ENCODE results near the gene MRPS14.
"Not testable (repeated sequence)": the region's sequence is repeated elsewhere in the genome, so short reads cannot be mapped to it uniquely, and the experiment has no call there.

MRPS14 gene

DNA sequence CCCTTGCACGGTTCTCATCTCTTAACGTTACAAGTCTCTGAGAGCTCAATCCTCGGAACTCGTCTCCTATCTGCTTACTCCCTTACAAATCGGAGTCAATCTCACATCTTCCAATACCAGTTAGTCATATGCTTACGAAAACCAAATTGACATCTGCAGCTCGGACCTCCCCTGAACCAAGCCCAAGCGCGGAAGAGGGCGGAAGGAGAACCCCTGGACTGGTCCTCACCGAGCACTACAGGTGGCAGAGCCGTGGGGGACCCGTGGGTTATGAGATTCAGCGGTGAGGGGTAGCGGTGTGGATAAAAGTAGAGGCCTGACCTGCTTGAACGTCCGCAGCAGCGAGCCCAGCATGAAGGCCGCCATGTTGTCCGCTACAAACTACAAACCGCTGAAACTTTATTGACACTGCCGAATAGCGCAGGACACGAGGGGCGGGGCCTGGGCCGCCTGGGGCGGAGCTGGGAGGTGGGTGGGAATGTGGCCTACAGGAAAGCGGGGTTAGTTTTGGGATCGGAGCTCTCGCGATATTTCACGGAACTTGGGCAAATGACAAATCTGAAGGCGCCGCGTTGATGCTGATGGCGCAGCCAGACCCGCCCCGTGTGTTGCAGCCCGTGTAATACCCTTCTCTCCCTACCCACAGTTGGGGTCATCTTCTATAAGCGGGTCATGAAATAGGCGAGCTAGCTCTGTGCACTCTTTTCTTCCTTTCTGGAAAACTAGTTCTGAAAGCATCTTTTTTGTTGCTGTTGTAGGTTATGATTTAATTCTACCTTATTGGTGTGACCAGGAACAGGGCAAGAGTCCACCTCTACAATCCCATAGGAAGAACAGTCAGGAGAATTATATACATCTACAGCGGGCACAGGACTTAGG, at the start of gene MRPS14:
Gene MRPS14, minus strand, starts transcription at position 383 of the 879 bp plus-strand sequence. Its CDS starts 17 bp downstream, at position 366.
- DNase-seq, result peak; percentile 98

DNA sequence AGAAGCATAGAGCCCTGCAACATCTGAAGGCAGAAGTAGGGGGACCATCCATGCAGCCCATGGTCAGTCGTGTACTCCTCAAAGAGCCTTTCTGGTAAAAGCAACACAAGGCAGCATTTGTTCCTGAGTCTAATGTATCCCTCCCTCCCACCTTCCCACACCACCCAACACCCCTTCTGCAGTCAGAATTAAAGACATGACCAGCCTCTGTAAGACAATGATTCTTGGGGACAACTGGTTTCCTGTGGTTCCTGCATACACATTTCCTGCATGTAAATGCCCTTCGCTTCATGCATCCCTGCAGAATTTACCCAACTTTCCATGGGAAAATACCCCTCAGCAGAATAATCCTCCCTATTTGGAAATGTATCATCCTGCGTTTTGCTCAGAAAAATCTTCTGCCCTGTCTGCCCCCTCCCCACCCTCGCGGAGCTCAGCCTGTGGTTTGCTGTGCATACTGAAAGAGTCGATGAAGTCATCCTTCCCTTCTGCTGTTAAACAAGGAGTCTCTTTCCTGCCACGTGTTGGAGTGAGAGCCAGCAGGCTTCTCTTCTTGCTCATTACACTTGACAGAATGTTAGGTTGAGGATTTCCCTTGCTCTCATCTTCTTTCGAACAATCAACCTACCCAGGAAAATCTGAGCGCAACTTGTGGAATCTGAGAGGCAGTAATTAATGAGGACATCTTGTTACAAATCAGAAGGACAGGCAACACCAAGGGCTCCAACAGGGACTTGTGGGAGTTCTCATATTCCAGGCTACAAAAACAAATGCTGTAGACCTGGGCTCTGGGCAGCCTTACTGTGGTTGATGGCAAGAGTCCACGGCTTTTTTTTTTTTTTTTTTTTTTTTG, 49.1 kb upstream of the MRPS14 start:
- DNase-seq, result peak; percentile 20

DNA sequence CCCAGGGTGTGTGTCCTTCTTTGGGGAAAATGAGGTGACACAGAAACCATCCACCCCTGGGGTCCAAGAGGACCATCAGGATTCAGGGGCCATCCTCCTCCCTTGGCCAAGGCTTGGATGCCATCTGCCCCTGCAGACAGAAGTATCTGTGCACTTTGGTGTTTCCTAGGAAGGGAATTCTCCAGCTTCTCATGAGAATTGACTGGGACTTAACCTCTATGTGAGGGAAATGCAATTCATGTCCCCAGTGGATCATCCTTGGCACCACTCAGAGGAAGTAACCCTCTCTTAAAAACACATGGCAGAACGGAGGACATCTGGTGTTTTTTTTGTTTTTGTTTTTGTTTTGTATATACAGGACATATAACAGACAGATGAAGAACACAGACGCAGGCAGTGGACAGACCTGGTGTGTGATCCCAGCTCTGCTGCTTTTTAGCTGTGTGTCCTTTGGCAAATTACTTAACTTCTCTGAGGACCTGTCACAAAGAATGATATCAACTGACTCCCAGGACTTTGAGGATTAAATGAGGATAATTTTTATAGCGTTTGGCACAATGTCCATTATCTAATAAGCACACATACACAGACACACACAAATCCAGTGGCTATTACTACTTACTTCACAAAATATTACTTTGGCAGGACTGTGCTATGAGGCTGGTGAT, 48.2 kb upstream of the MRPS14 start:
- no peak for DNase-seq

DNA sequence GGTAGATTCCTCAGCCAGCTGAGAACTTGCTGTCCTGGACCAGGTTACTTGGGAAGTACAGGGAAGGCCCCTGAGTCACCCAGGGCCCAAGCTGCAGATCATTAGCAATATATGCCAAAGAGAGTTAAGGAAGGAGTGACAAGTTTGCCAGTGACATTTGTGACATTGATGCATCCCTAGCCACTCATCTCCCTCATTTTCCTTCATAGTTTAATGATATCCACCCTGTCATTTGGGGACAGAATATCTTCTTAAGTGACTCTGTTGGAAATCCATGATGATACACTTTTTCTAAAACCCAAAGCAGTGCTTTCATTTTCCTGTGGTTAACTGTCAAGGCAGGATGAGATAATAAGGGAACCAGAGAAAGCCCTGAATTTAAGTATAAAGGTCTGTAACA, 47.6 kb upstream of the MRPS14 start:
- no peak for DNase-seq

DNA sequence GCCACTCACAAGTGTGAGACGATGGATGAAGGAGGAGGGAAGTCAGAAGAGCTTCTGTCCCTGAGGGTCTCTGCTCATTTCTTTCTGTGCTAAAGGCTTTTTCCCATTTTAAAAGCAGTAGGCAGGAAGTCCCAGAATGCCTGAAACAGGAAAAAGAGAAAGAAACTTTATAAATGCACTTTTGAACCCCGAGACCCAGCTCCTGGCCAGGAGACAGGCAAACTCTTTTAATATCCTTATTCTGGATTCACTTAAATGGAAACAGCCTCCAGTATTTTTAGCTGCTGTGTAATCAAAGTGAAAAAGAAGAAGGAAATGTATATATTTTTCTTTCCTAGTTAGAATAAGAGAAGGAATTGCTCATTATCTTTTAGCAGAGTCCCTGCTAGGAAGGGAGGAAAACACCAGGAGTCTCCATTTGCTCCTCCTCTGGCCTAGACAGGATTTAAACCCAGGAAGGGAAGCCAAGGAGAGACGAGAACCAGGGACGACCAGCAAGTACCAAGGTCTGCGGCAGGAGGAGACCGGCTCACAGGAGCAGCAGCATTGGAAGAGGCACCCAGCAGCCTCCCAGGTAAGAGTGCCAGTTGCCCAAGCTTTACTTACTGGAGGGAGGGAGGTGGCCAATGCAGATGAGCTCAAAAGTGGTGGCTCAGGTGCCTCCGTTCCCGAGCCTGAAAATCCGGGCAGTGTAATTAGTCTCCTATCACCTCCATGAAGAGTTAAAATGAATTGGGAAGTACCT, 44.3 kb upstream of the MRPS14 start, which contains the start of gene TNN:
Gene TNN, plus strand, starts transcription at position 472 of the 745 bp plus-strand sequence. CDS start 9,586 bp downstream, outside the sequence.
- DNase-seq, result no peak

DNA sequence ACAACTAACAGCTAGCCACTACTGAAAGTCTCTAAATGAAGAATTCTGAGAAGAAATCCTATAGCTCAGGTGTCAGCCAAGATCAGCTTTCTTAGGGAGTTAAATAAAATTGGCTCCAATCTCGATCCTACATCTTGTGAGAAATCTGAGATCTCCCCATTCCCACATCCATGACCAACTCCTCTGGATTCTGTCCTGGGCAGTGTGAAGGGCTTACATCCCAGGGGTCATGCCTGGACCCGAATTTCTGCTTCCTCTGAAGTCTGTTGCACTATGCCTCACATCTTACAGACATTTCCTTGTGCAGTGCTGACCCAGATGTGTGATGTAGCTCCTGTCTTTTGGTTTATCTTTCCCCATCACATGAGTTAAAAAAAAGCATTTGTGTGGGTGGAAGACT, 39.6 kb upstream of the MRPS14 start:
- DNase-seq, result no peak

DNA sequence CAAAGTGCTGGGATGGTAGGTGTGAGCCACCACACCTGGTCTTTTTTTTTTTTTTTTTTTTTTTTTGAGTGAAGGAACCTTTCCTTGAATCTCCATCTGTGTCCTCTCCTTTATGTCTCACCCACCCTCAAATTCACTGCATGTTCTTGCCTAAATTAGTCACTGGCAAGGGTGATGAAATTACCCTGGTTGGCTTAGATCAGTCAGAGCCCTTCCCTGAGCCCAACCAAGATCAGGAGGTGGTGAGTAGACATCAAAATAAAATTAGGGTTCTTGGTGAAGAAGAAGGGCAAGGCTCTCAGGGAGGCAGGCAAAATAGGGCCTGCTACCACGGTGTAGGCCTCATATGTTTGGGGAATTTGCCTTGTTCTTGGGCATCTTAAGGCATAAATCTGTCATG, 39.1 kb upstream of the MRPS14 start:
- DNase-seq, result no peak

DNA sequence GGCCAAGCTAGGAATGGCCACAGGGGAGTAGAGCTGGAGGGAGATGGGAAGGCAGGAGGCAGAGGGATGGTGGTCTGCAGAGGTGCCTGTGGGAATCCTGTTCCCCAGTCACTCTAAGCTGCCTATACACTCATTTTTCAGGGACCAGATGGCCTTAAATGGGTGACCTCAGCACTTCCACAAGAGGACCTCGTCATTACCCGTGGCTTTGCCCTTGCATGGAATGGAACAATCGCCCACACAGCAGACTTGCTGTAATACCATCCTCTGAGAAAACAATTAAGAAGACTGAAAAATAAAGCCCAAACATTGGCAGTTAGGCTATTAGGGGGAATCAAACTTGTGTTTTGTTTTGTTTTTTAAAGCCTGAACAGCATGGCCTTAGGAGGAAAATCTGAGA, 31.5 kb upstream of the MRPS14 start:
- no peak for DNase-seq

DNA sequence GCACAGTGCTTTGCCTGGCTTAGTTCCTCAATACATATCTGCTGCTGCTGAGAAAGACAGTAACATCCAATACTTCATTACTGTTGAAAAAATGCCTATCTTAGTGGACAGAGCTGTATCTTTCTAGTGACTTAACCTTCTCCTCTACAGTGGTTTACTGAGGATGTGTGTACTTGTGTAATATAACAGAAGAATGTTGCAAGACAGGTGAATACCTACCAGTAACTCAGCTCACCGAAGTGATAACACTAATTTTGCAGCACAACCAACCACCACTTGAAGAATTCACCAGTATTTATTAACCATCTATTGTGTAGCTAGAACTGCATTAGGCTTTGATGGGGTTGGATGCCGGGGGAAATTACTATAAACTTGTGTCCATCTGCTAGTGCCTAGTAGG, 27.8 kb upstream of the MRPS14 start:
- DNase-seq, result no peak

DNA sequence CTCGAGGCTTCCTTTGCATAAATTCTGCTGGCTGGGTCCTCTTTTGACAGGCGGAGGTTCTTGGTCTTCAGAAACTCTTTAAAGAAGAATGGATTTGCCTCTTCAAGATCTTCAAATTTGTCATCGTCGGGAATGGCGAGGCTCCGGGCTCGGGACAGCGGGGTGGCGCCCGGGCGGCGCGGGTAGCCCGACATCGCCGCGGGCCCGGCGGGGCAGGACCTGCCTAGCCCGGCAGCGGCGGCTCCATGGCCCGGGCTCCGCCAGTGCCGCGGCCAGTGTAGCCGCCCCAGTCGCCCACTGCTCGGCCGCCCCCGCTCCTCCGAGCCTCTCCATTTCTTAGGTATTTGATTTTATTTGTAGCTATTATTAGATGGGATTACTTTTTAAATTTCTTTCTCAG, 22.3 kb upstream of the MRPS14 start:
- no peak for DNase-seq

DNA sequence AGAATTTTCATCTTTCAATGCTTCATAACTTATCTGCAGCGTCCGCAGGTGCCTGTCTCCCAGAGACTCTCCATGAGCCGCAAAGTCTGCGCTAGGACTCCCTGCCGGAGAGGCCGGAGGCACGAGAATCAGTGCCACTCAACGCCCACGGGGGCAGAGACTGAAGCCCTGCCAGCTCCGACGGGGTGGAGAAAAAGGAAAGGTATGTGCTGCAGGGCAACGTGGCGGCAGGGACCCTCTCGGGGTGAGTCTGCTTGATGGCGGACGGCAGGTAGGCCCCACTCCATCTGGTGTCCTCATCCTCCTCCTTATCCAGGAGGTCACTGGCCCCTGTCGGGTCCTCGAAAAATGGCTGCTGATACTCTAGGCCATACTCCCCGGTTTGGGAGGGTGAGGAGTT, 21.9 kb upstream of the MRPS14 start:
- DNase-seq, result no peak

DNA sequence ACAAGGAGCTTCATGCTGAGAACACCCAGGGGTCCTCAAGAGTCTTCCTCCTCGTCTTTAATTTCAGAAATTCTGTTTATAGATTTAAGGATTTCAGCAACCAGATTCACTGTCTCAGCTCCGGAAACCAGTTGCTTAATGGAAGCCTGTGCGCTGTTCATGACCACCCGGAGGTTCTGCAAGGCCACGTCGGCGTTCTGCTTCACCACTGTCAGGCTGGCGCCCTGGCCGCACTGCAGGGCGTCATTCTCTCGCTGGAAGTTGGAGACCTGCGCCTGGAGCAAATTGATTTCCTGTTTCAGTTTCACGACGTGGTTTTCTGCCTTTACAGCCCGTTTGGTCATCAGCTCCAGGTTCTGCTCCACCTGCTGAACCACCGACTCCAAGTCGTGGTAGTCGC, 21.4 kb upstream of the MRPS14 start:
- DNase-seq, result not testable (repeated sequence)

DNA sequence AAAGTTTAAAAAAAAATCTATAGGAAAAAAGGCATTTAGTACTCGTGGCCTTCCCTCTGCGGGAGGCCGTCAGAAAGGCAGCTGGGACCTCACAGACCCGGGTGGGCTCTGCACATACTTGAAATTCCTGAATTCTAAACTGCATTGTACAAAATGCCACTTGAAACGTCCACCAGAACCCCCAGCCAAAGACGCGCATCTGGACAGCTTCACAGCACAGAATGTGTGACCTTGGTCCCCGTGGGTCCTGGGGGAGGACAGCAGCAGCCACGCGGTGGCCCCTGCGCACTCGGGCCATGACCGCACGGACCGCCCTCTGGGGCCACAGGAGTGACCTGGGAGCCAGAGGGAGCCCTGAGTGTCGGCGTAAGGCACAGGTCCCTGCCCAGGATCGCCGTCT, 20.6 kb upstream of the MRPS14 start:
- DNase-seq, result no peak

DNA sequence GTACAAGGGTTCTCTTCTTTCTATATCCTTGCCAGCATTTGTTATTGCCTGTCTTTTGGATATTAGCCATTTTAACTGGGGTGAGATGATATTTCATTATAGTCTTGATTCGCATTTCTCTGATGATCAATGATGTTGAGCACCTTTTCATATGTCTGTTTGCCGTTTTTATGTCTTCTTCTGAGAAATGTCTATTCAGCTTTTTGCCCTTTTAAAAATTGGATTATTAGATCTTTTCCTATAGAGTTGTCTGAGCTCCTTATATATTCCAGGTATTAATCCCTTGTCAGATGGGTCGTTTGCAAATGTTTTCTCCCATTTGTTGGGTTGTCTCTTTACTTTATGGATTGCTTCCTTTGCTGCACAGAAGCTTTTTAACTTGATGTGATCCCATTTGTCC, 19.4 kb upstream of the MRPS14 start:
- no peak for DNase-seq

DNA sequence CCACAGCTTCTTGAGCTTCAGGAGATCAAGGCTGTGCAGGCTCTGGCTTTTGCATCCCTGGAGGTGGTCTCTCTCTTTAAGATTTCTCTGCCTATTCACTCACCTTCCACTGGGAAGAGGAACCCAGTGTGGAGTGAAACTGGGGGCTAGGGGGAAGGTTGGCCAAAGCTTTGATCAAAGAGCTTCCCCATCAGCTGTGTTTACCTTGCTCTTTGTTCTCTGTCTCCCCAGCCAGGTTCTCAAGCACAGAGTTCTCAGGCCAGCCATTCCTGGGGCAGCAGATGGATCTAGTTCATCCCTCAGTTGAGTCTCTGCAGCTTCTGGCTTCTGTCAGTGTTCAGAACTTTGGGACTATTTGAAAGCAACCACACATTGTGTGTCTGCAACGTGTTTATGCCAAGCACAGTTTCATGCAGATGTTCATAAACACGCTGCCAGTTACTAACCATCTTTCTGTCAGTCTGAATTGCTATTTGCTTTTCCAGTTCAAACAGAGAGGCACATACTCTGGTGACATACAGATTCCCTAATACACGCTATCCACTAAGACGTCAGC, 17.2 kb upstream of the MRPS14 start:
- no peak for DNase-seq

DNA sequence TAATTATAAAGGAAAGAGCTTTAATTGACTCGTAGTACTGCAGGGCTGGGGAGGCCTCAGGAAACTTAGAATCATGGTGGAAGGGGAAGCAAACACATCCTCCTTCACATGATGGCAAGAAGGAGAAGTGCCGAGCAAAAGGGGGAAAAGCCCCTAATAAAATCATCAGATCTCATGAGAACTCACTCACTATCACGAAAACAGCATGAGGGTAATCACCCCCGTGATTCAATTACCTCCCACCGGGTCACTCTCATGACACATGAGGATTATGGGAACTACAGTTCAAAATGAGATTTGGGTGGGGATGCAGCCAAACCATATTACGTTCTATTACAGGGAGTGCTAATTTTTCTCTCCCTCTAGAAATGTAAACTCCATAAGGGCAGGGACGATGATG, 14.2 kb upstream of the MRPS14 start:
- no peak for DNase-seq

DNA sequence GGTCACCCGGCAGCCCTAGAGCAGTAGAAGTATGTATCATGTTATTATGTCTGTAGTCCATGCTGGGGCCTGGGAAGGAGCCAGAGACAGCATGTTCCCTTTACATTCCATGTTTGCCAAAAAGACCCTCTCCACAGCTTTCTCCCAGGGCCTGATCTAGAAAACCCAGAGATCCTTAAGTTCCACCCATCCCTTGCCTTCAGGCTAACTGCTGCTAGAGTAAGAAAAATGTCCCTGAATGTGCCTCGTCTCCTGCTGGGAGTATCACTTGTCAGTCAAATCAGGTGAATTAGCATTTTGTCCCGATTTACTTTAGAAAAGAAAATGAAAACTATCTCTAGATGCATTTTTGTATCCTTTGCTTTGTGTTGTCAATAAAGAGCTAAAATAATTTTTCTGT, 13.3 kb upstream of the MRPS14 start:
- DNase-seq, result no peak

DNA sequence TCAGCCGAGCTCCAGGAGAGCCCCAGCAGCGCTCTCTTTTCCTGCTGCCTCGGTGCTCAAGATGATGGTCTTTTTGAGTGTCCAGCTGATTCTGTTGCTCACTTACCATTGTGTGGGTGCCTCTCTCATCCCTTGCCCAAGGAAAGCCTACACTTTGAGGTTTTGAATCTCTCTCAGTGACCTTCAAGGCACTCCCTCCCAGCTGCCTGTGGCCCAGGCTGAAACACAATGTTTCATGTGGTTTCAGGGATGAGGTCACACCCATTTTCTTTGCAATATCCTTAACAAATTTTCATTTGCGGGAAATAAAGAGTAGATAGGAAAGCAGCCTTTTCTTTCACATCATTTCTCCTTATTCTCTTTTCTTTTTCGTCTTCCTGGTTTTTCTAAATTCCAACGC, 12.6 kb upstream of the MRPS14 start:
- DNase-seq, result no peak

DNA sequence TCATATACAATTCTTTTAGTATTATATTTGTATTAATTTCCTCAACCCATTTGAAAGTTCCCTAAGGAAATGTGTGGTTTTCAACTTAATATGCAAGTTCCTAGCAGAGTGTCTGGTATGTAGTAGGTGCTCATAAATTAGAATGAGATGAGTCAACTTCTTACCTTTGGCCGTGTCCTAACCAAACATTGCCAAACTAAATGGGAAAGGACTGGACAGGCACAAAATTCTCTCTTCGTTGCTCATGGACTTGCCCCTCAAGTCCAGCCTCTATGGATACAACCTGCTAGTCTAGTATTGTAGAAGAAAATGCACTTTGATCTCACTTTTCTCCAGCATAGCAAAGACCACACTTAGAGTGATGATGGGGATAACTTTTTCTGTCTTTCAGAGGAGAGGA, 11.6 kb upstream of the MRPS14 start:
- DNase-seq, result no peak

DNA sequence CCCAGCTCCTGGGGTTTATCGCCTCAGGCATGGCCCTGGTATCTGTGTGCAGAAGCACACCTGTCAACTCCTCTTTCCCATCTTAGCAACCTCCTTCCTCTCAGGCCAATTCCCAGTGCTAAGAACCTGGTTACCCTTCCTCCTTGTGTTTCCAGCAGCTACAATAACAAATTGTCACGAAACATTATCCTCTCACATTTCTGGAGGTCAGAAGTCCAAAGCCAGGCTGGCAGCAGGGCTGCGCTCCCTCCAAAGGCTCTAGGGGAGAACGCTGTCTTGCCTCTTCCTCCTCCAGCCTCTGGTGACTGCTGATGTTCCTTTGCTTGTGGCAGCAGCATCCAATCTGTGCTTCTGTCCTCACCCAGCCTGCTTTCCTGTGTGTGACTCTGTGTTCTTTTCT, 10.7 kb upstream of the MRPS14 start:
- DNase-seq, result no peak

DNA sequence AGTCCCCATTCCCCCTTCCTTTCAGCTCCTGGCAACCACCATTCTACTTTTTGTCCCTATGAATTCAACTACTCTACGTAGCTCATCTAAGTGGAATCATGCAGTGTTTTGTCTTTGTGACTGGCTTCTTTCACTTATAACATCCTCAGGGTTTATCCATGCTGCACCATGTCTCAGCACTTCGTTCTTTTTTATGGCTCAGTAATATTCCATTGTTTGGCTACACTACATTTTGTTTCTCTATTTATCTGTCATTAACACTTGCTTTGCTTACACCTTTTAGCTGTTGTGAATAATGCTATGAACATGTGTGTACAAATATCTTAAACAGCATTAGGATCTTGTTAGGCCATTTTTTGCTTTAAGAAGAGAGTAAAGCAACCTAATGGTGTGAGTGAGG, 1.5 kb upstream of the MRPS14 start:
- DNase-seq, result no peak

DNA sequence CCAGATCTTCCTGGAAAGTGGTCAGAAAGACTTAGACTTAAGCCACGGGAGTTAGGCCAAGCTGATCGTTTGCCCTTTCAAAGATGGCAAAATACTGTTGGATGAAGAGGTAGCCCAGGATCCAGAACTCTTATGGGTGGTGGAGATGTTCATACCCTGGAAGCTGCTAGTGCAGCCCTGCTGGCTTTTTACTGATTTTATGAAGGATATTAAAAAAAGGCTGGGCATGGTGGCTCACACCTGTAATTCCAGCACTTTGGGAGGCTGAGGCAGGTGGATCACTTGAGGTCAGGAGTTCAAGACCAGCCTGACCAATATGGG, 657 bp upstream of the MRPS14 start:
- DNase-seq, result not testable (repeated sequence)

DNA sequence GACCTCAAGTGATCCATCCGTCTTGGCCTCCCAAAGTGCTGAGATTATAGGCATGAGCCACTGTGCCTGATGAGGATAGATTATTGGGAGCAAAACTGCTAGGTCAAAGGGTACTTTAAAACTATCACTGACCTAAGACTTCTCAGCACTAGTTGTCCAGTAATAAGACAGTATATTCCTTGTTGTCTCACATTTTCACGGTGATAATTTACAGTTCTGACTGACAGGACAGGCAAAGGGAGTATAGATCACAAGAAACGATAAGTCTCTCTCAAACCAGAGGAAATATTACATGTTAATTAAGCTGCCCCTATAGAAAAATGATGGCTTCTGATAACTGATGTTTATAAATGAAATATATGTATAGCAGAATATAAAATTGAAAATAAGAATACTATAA, 3.7 kb downstream of the MRPS14 start:
- no peak for DNase-seq
